ENCODE results near the gene ERP44. TPM values are rescaled to one million over a fixed set of nuclear protein-coding genes. Genes with fewer than 3 reads are reported as not detected.

ERP44 gene
- total and polyA plus RNA-seq, 8 donors: 10.6 to 18.3 (median 14.7) TPM

- DNase-seq (no peak), FAIRE-seq (no peak), ATAC-seq (no peak)
- no peak for TF ChIP-seq CTCF (IDR thresholded peaks at IDR 0.05)
- H3K4me1 ChIP-seq: no peaks in the 10 kb centered on the region
- H3K27ac ChIP-seq: no peak overlapping the region
- no peaks in the 10 kb centered on the region for H3K27me3 ChIP-seq
- H3K9me3 ChIP-seq: no peaks in the 10 kb centered on the region
- intact Hi-C loops (cut with DNase I): no loop called here
- H3K4me3 ChIP-seq: no peak overlapping the region
- no peaks in the 10 kb centered on the region for H3K36me3 ChIP-seq
- WGBS, 2 donors: 95 to 97% methylated on average over 3 of the region's 3 CpGs
Observed at GRCh38 chr9:100131875-100132430, 33.2 kb upstream of the ERP44 start.

DNA sequence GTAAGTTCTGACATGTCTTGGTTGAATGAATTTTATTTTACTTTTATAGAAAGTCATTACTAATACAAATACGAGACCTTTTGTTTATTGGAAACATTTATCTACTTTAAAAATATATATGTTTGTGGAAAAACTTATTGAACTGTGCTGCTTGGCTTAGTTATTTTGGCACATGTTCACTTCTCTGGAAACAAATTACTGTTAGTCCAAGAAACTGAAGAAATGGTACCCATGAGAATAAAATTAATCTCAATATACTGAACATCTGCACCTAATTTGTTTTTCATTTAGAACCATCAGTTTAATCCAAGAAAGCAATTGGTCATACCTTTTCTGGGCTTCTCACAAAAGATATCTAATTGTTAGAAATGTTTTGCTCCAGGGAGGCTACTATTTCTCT, 32.4 kb upstream of the ERP44 start:
- H3K9me3 ChIP-seq: no peaks in the 10 kb centered on the region
- H3K27me3 ChIP-seq: no peaks in the 10 kb centered on the region
- 51 to 62% methylated on average over 1 of the region's 1 CpG for WGBS, 2 donors
- no peak overlapping the region for H3K27ac ChIP-seq
- FAIRE-seq (no peak), DNase-seq (no peak), ATAC-seq (no peak)
- H3K4me1 ChIP-seq: no peaks in the 10 kb centered on the region
- no peaks in the 10 kb centered on the region for H3K36me3 ChIP-seq
- intact Hi-C loops (cut with DNase I): no loop called here
- no peak overlapping the region for H3K4me3 ChIP-seq
- TF ChIP-seq CTCF (IDR thresholded peaks at IDR 0.05): no peak

- ATAC-seq (no peak), DNase-seq (no peak), FAIRE-seq (no peak)
- no peak for TF ChIP-seq CTCF (IDR thresholded peaks at IDR 0.05)
- Histone ChIP-seq H3K4me1 (peaks cover 0 to 3% (median 0%) of the 10 kb centered on the region in 3 donors), H3K27ac (no peak overlapping the region), H3K9me3 (no peaks in the 10 kb centered on the region), H3K36me3 (no peaks in the 10 kb centered on the region), H3K4me3 (no peak overlapping the region), H3K27me3 (no peaks in the 10 kb centered on the region)
- intact Hi-C loops (cut with DNase I): no loop called here
Observed at GRCh38 chr9:100129772-100130171, 31.0 kb upstream of the ERP44 start.

GRCh38 chr9:100126423-100126822, 27.6 kb upstream of the ERP44 start:
- Histone ChIP-seq H3K9me3 (no peaks in the 10 kb centered on the region), H3K36me3 (no peaks in the 10 kb centered on the region), H3K4me1 (peaks cover 0 to 3% (median 0%) of the 10 kb centered on the region in 3 donors), H3K27ac (no peak overlapping the region), H3K4me3 (no peak overlapping the region), H3K27me3 (no peaks in the 10 kb centered on the region)
- DNase-seq: no peak
- no peak for FAIRE-seq
- ATAC-seq: no peak
- WGBS, 2 donors: 97 to 98% methylated on average over 2 of the region's 2 CpGs
- TF ChIP-seq CTCF (IDR thresholded peaks at IDR 0.05): no peak
- intact Hi-C loops (cut with DNase I): no loop called here

- intact Hi-C loops (cut with DNase I): no loop called here
- Histone ChIP-seq H3K36me3 (no peaks in the 10 kb centered on the region), H3K9me3 (no peaks in the 10 kb centered on the region), H3K27ac (no peak overlapping the region), H3K4me1 (peaks cover 0 to 3% (median 0%) of the 10 kb centered on the region in 3 donors), H3K4me3 (no peak overlapping the region), H3K27me3 (no peaks in the 10 kb centered on the region)
- FAIRE-seq (no peak), DNase-seq (no peak), ATAC-seq (no peak)
- no peak for TF ChIP-seq CTCF (IDR thresholded peaks at IDR 0.05)
- 98 to 99% methylated on average over 2 of the region's 2 CpGs for WGBS, 2 donors
Observed at GRCh38 chr9:100125910-100126309, 27.1 kb upstream of the ERP44 start.

Measured in pancreas (tissue), 10 donors.